Measurements from ENCODE around the gene HNRNPU.

Gene HNRNPU

GRCh38 chr1:244869950-244870349, 5.6 kb upstream of the HNRNPU start:
- TF ChIP-seq CTCF (conservative IDR thresholded peaks at IDR 0.05; ENCODE audit: control insufficient read depth, insufficient read depth, low read depth, low read length) = no peak
- no peak for DNase-seq (ENCODE audit: low read depth)
- H3K4me3 ChIP-seq (ENCODE audit: control insufficient read depth, low read depth, low read length) = no peak overlapping the region

GRCh38 chr1:244869364-244869827, 5.1 kb upstream of the HNRNPU start:
- no peak overlapping the region for H3K4me3 ChIP-seq (ENCODE audit: control insufficient read depth, low read depth, low read length)
- TF ChIP-seq CTCF (conservative IDR thresholded peaks at IDR 0.05; ENCODE audit: control insufficient read depth, insufficient read depth, low read depth, low read length) = no peak
- DNase-seq (ENCODE audit: low read depth) = no peak

DNA sequence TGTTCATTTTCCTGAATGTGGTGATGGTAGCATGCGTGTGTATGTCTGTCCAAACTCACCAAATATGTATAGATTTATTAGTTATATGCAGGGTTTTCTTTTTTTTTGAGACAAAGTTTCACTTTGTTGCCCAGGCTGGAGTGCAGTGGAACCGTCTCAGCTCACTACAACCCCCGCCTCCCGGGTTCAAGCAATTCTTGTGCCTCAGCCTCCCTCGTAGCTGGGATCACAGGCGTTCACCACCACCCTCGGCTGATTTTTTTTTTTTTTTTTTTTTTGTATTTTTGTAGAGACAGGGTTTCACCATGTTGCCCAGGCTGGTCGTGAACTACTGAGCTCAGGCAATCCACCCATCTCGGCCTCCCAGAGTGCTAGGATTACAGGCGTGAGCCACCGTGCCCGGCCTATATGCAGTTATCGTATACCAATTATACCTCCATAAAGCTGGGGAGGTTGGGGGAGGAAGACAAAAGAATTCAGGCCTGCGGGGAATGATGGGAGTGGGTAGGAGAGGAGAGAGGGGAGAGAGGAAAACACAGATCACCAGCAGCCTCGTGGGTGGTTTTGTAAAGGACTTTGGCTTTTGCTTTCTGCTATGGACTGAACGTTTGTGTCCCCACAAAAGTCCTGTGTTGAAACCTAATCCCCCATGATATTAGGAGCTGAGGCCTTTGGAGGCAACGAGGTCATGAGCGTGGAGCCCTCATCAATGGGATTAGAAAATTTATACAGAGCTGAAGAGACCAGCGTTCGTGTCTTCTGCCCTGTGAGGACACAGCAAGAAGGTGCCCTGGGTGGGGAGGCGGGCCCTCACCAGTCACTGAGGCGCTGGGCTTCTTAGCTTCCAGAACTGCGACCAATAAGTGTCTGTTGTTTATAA, 4.4 kb upstream of the HNRNPU start:
- H3K4me3 ChIP-seq (ENCODE audit: control insufficient read depth, low read depth, low read length) = no peak overlapping the region
- no peak for DNase-seq (ENCODE audit: low read depth)
- TF ChIP-seq CTCF (conservative IDR thresholded peaks at IDR 0.05; ENCODE audit: control insufficient read depth, insufficient read depth, low read depth, low read length) = no peak

- H3K4me3 ChIP-seq (ENCODE audit: control insufficient read depth, low read depth, low read length) = no peak overlapping the region
- DNase-seq (ENCODE audit: low read depth) = no peak
- TF ChIP-seq CTCF (conservative IDR thresholded peaks at IDR 0.05; ENCODE audit: control insufficient read depth, insufficient read depth, low read depth, low read length) = no peak
Observed at GRCh38 chr1:244866355-244866754, 2.0 kb upstream of the HNRNPU start.

GRCh38 chr1:244865820-244866219, 1.5 kb upstream of the HNRNPU start:
- H3K4me3 ChIP-seq (ENCODE audit: control insufficient read depth, low read depth, low read length) = no peak overlapping the region
- TF ChIP-seq CTCF (conservative IDR thresholded peaks at IDR 0.05; ENCODE audit: control insufficient read depth, insufficient read depth, low read depth, low read length) = no peak
- DNase-seq (ENCODE audit: low read depth) = no peak

- TF ChIP-seq CTCF (conservative IDR thresholded peaks at IDR 0.05; ENCODE audit: control insufficient read depth, insufficient read depth, low read depth, low read length) = no peak
- H3K4me3 ChIP-seq (ENCODE audit: control insufficient read depth, low read depth, low read length) = peak overlapping the region; percentile 91
- DNase-seq (ENCODE audit: low read depth) = no peak
Observed at GRCh38 chr1:244865028-244865371, 657 bp upstream of the HNRNPU start.
